NAMALWA (cell line): Measurements from ENCODE around the gene SRSF9.
"Not testable (repeated sequence)": the region's sequence is repeated elsewhere in the genome, so short reads cannot be mapped to it uniquely, and the experiment has no call there.

Experiments
- DNase-seq: peaks from one replicate; pipeline ENCODE4 v3.0.0-alpha.2; 2015; ENCODE audit warnings: low spot score

SRSF9 gene

GRCh38 chr12:120481022-120481767 is 11.6 kb upstream of the SRSF9 start:
- no peak for DNase-seq

- no peak for DNase-seq
Measured at GRCh38 chr12:120480211-120480610, 10.7 kb upstream of the SRSF9 start.

DNA sequence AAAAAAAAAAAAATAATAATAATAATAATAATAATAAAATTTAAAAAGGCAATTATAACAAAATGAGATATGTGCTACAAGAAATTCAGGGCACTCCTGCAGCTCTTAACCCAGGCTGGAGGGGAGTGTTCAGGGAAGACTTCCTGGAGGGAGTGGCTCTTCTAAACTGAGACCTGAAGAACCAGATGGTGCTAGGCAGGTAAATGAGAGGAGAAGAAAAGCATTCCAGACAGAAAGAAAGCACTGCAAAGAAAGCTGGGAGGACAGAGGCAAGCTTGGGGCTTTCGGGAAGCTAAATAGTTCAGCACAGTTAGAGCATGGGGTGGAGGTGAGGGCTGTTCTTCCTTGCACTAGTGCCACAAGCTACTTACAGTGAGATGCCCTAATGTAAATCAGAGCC is 9.9 kb upstream of the SRSF9 start:
- DNase-seq: no peak

DNA sequence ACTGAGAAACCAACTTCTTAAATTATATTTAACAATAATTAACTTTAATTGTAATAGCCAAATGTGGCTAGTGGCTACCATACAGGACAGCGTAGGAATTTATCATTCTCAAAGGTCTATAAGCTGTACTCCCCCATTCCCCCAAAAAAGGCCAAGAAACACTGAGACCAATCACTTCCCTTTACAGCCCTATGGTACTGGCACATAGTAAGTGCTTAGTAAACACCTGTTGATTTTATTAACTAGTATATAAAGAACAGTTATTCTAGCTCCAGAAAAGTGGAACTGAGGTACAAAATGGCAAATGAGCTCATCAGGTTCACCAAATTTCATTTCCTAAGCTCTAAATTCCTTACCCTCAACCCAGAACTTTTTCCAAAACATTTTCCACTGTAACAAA is 6.1 kb upstream of the SRSF9 start:
- no peak for DNase-seq

DNA sequence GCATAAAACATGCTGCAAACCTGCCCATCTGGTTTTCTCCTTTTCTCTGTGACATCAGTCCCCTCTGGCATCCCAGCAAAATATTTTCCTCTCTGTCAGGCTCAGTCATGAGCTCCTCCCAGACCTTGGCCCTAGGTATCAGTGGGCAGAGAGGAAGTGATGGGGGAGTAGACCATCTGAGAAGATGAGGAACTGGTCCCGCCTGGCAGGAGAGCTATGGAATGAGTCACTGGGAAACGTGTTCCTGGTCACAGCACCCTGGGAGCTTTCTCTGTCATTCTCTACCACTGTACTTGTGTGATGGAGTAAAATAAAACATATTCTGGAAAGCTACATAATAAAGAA is 5.0 kb upstream of the SRSF9 start:
- DNase-seq: no peak

- no peak for DNase-seq
Measured at GRCh38 chr12:120473807-120474615, 4.5 kb upstream of the SRSF9 start.

DNA sequence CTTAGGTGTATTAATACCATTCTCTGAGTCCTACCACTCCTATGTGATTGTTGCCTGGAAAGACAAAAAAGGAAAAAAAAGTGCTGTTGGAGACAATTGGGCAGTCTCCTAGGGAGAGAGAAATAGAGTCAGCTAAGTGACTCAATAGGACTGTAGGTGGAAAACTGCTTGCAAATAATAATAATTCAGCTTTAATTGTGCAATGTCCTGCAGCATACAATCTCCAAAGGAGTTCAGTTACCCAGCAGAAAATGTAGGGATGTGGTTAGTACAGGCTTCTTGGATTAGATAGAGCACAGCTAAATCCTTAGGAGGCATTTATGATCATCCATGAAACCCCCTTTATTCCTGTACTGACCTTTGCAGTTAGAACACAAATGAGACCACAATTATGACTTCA is 3.0 kb upstream of the SRSF9 start:
- no peak for DNase-seq

DNA sequence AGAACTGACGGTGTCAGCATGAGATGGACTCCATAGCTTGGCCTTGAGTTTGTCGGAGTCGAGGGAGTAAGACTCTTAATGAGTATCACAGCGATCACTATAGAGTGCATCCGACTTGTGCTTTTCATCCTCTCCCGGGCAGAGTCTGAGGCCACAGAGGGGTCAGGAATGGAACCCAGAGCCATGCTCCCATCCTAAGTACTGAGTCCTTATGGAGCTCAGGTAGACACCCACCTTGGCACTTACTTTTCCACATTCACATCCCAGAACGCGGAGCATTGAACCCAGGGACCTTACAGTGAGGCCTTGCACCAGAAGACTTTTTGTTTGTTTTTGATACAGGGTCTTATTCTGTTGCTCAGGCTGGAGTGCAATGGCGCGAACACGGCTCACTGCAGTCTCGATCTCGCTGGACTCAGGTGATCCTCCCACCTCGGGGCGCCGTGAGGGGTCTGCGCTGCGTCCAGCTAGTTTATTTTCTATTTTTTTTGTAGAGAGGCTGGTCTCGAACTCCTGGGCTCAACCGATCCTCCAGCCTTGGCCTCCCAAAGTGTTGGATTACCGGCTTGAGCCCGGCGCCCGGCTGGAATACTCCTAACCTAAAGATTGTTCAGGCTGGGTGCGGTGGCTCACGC is 719 bp upstream of the SRSF9 start:
- DNase-seq: peak; percentile 34

DNA sequence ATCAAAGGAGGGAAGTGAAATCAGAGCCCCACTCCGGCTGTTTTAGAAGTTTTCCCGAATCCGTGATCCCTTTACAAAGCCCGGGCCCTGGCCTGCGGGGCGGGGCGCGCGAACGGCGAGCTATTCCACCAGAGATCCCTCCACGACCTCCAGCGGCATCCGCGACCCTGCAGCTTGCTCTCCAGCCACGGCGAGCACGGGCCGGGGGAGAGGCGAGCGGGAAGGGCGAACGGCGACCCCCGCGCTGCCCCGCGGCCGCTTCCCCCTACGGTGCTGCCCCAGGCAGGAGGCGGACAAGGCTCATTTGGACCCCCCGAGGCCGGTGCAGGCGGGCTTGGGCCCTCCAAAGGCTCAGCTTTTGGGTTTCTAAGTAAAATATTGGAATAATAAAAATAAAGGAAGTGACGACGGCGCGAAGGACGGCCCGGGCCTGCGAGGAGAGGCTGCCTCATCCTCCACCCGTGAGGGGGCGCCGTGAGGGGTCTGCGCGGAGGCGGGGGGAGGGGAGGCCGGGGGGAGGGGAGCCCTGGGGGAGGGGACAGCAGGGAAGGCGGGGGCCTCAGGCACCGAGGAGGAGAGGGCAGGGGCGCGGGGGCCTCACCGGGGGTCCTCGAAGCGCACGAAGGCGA is 613 bp downstream of the SRSF9 start:
- peak; percentile 56 for DNase-seq

- DNase-seq: peak; percentile 61
Measured at GRCh38 chr12:120468325-120468820, 1.2 kb downstream of the SRSF9 start.

GRCh38 chr12:120467439-120467838 is 2.1 kb downstream of the SRSF9 start:
- no peak for DNase-seq

DNA sequence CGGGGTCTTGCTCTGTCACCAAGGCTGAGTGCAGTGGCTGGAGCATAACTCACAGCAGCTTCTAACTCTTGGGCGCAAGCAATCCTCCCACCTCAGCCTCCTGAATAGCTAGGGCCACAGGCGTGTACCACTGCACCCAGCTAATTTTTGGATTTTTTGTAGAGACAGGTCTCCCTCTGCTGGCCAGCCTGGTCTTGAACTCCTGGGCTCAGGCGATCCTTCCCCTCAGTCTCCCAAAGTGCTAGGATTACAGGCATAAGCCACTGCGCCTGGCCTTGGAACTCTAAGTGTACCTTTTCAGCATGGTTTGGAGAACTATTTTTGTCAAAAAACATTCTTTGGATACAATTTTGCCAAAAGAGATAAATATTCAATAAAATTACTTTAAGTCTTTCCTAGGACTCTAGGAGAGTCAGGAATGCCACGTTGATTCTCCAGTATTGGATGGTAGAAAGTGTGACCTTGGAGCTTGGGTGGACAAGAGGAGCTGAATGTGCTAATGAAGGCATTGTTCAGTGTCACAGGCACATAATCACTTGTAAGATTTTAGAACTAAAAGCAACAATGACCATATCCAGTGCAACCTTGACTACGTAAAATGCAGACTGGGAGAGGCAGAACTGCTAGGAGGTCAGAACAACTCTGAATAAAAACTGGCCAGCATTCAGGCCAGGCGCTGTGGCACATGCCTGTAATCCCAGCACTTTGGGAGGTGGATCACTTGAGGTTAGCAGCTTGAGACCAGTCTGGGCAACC is 2.8 kb downstream of the SRSF9 start:
- DNase-seq: peak; percentile 78

- DNase-seq: no peak
Measured at GRCh38 chr12:120465756-120466155, 3.8 kb downstream of the SRSF9 start.

DNA sequence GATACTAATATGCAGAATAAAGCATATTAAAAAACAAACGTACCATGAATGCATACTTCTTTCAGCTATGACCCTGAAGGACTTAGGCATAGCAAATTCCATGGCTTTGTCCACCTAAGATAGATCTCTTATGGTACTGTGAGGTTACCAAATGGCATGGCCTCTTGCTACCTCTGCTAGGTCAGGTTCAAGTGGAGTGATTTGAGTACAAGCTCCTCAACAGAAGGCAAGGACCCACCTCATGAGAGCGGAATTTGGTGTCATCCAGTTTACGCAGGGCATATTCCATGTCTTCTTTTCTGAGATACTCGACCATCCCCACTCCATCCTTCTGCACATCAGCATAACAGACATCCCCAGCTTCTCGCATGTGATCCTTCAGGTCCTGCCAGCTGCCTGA is 5.8 kb downstream of the SRSF9 start:
- no peak for DNase-seq

DNA sequence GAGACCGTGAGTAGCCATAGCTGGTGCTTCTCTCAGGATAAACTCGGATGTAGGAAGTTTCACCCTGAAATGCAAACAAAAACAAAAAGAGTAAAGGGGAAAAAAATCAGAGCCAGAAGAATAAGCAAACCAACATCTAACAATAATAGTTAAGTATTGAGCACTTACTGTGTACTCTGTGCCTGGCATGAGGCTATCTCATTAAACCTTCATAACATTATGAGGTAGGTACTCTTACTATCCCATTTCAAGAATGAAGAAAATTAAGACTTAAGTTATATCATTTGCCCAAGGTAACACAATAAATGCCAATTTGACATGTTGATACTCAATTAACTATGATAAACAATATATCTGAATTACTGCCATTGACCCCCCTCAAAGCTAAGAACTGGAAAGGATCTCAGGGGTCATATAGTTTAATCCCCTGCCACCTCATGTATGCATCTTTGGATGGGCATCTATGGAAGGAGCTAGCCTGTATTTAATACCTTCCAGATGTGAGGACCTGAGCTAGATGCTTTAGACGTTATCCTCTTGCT is 7.4 kb downstream of the SRSF9 start:
- no peak for DNase-seq

GRCh38 chr12:120460157-120460556 is 9.4 kb downstream of the SRSF9 start:
- no peak for DNase-seq

DNA sequence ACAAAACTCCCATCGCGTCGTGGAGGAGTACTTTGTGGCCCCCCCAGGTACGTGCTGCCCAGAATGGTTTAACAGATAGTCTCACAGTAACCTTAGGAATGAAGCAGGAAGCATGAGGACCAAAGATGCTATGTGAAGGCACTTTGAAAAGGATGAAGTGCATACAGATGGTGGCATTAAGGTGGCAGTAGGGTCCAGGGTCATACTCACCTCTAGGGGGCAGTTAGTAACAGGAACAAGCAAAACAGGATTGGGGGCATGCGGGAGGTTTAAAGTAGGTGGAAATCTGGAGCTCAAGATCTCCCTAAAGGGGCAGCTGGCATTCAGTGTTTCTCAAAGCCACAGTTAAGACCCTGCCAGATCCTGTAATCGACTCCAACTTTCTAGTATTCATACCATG is 12.4 kb downstream of the SRSF9 start:
- peak; percentile 61 for DNase-seq

DNA sequence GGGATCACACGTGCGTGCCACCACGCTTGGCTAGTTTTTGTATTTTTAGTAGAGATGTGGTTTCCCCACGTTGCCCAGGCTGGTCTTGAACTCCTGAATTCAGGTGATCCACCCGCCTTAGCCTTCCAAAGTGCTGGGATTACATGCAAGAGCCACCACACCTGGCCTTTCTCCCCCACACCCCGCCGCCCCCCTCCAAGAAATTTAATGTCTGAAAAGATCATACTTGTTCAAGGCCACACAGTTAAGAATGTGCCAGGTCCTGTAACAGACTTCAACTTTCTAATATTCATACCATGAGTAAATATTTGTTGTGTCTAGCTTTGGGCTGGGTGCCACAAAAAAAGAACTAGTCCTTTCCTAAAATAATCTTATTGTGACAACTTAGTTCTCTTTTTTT is 14.2 kb downstream of the SRSF9 start:
- no peak for DNase-seq

DNA sequence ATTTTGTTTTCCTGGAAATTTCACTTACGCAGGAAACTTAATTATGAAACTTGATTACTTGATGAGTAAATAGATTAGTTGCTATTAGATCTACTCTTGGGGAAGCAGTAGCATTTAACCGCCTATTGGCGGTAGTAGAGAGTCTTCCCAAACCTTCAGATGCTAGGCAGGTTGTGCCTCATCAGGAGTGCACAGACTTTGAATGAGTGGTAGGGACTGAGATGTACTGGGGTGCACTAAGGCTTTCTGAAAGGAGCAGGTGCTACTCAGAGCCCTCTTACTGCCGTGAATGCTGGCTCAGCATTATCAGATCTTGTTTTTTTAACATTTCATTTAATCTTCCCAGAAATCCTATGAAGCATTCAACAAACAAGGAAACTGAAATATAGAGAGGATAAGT is 15.6 kb downstream of the SRSF9 start:
- peak; percentile 70 for DNase-seq

- no peak for DNase-seq
Measured at GRCh38 chr12:120453060-120453750, 16.3 kb downstream of the SRSF9 start.

DNA sequence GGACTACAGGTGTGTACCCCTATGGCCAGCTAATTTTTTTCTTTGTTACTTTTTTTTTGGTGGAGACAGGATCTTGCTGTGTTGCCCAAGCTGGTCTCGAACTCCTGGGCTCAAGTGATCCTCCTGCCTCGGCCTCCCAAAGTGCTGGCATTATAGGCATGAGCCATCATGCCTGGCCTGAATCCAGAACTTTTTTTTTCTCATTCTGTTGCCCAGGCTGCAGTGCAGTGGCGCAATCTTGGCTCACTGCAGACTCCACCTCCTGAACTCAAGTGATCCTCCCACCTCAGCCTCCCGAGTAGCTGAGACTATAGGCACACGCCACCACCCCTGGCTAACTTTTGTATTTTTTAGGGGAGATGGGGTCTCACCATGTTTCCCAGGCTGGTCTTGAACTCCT is 17.0 kb downstream of the SRSF9 start:
- not testable (repeated sequence) for DNase-seq
